ENCODE measurements around the gene CASD1.

Gene CASD1

GRCh38 chr7:94514140-94514889 is 4.7 kb downstream of the CASD1 start:
- no peak for DNase-seq

GRCh38 chr7:94514917-94515316 is 5.3 kb downstream of the CASD1 start:
- no peak for DNase-seq

- no peak for DNase-seq
Observed at GRCh38 chr7:94525923-94526322, 16.3 kb downstream of the CASD1 start.

- no peak for DNase-seq
Observed at GRCh38 chr7:94529516-94529915, 19.9 kb downstream of the CASD1 start.

GRCh38 chr7:94530109-94530508 is 20.5 kb downstream of the CASD1 start:
- DNase-seq: no peak

- DNase-seq: no peak
Observed at GRCh38 chr7:94532676-94533075, 23.1 kb downstream of the CASD1 start.

- no peak for DNase-seq
Observed at GRCh38 chr7:94540428-94540827, 30.8 kb downstream of the CASD1 start.

- no peak for DNase-seq
Observed at GRCh38 chr7:94547126-94547525, 37.5 kb downstream of the CASD1 start.

- DNase-seq: no peak
Observed at GRCh38 chr7:94556028-94556427, 46.4 kb downstream of the CASD1 start.

- DNase-seq: no peak
Observed at GRCh38 chr7:94557215-94557614, 47.6 kb downstream of the CASD1 start.

- no peak for DNase-seq
Observed at GRCh38 chr7:94559972-94560371, 50.4 kb downstream of the CASD1 start.

GRCh38 chr7:94561841-94562514 is 52.4 kb downstream of the CASD1 start:
- DNase-seq: no peak

- DNase-seq: no peak
Observed at GRCh38 chr7:94562525-94562924, 52.9 kb downstream of the CASD1 start.

GRCh38 chr7:94565247-94565894 is 55.8 kb downstream of the CASD1 start:
- no peak for DNase-seq

GRCh38 chr7:94567396-94567795 is 57.8 kb downstream of the CASD1 start:
- DNase-seq: no peak

- no peak for DNase-seq
Observed at GRCh38 chr7:94571816-94572215, 62.2 kb downstream of the CASD1 start.

- DNase-seq: no peak
Observed at GRCh38 chr7:94575646-94576045, 66.0 kb downstream of the CASD1 start.

GRCh38 chr7:94576316-94576715 is 66.7 kb downstream of the CASD1 start:
- no peak for DNase-seq

- no peak for DNase-seq
Observed at GRCh38 chr7:94577357-94577756, 67.7 kb downstream of the CASD1 start.

GRCh38 chr7:94578614-94579013 is 69.0 kb downstream of the CASD1 start:
- no peak for DNase-seq

- DNase-seq: no peak
Observed at GRCh38 chr7:94579470-94579869, 69.9 kb downstream of the CASD1 start.

- DNase-seq: no peak
Observed at GRCh38 chr7:94580601-94581000, 71.0 kb downstream of the CASD1 start.

- DNase-seq: no peak
Observed at GRCh38 chr7:94584113-94584512, 74.5 kb downstream of the CASD1 start.

GRCh38 chr7:94588075-94588474 is 78.5 kb downstream of the CASD1 start:
- no peak for DNase-seq
